Keratinocyte (primary cell): Measurements from ENCODE around the gene STXBP1.

ENCODE experiments used
- EZH2 ChIP-seq: IDR thresholded peaks from one replicate; pipeline ENCODE4 v1.6.1; 2012; ENCODE audit warnings: inconsistent platforms, mild to moderate bottlenecking, low read length, moderate library complexity
- TF ChIP-seq, protein P1 (sequence below), 3 experiments: IDR thresholded peaks in 1 of 3; conservative IDR thresholded peaks in 1 of 3; optimal IDR thresholded peaks in 1 of 3; 2 replicates in 2 of 3; 3 replicates in 1 of 3; pipeline versions ENCODE3 to v1.5.1; 2011; ENCODE audit warnings: low read length in 3 of 3, mild to moderate bottlenecking in 3 of 3, moderate library complexity in 2 of 3, control low read depth in 1 of 3, inconsistent platforms in 1 of 3; ENCODE audit not compliant: insufficient read depth in 2 of 3; ENCODE audit errors: extremely low read depth in 1 of 3

DNA sequence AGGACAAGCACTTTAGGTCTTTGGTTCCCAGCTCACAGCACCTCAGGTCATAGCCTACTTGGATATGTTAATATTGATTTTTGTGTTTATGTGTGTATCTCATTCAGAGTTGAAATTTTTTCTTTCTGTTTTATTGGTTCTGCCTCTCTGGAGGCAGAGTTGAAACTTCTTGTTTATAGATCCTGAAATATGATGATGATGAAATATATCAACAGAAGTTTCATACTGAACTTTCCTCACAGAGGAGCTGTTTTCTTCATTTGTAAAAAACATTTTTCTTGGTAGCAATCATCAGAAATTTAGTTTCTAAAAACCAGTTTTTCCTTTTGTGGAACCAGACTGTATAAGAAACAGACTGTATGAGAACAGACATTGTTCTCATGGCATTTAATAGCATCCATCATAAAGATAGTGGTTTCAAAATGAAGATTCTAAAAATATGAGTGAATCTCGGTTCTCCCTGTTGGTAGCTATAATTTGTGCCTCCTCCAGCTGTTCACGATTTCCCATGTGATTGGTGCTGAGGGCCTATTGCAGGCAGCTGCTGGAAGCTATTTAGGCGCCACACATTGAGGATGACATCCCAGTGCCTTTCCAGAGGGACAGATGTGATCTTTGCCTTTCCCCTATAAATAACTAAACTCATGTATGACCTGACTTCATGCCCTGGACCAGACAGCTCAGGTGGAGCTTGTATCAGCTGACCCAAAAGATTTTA, 55.2 kb downstream of the STXBP1 start:
- TF ChIP-seq, protein P1, sequence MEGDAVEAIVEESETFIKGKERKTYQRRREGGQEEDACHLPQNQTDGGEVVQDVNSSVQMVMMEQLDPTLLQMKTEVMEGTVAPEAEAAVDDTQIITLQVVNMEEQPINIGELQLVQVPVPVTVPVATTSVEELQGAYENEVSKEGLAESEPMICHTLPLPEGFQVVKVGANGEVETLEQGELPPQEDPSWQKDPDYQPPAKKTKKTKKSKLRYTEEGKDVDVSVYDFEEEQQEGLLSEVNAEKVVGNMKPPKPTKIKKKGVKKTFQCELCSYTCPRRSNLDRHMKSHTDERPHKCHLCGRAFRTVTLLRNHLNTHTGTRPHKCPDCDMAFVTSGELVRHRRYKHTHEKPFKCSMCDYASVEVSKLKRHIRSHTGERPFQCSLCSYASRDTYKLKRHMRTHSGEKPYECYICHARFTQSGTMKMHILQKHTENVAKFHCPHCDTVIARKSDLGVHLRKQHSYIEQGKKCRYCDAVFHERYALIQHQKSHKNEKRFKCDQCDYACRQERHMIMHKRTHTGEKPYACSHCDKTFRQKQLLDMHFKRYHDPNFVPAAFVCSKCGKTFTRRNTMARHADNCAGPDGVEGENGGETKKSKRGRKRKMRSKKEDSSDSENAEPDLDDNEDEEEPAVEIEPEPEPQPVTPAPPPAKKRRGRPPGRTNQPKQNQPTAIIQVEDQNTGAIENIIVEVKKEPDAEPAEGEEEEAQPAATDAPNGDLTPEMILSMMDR (optimal IDR thresholded peaks at IDR 0.05 in 1 of 3, IDR thresholded peaks at IDR 0.05 in 1 of 3, conservative IDR thresholded peaks at IDR 0.05 in 1 of 3; ENCODE audit: extremely low read depth in 1 of 3, insufficient read depth in 2 of 3, low read length in 3 of 3) = no peak
- TF ChIP-seq EZH2 = no peak
